GM23248 (cell line): ENCODE results near the gene TEX29.

ENCODE experiments used
- EZH2 ChIP-seq: fragments of 200-600 bp; sonication (generic); IDR thresholded peaks from 2 replicates; pipeline ENCODE4 v1.6.1; 2018; ENCODE audit warnings: antibody characterized with exemption, mild to moderate bottlenecking; ENCODE audit not compliant: insufficient read depth, poor library complexity, severe bottlenecking
- EZH2phosphoT487 ChIP-seq: fragments of 200-600 bp; sonication (generic); IDR thresholded peaks from 2 replicates; pipeline ENCODE4 v1.6.1; 2018; ENCODE audit warnings: antibody characterized with exemption, moderate library complexity, mild to moderate bottlenecking, low read depth; ENCODE audit not compliant: insufficient read depth

GRCh38 chr13:111286162-111286561 lies 34.3 kb upstream of the TEX29 start:
- no peak for TF ChIP-seq EZH2
- no peak for TF ChIP-seq EZH2phosphoT487
